Erythroblast (primary cell): ENCODE results near the gene EIF4A2.

ENCODE experiments used
- GATA1 ChIP-seq: IDR thresholded peaks from 2 replicates; pipeline ENCODE4 v1.6.1; 2011; ENCODE audit warnings: low read depth, mild to moderate bottlenecking, control low read depth, low read length, moderate library complexity
- POLR2A ChIP-seq: IDR thresholded peaks from 2 replicates; pipeline ENCODE4 v1.6.1; 2011; ENCODE audit warnings: mild to moderate bottlenecking, low read length

- TF ChIP-seq POLR2A (no peak), GATA1 (no peak)
Measured at GRCh38 chr3:186825294-186825821, 42.0 kb downstream of the EIF4A2 start.
